Right lobe of liver (tissue), 6 donors: ENCODE results near the gene CCDC148. TPM values are rescaled to one million over a fixed set of nuclear protein-coding genes. Genes with fewer than 3 reads are reported as not detected.

ENCODE experiments used
- ATAC-seq, 4 donors: fragments of 200-7000 bp; cut with Tn5 transposase; one replicate each; pipeline ENCODE4 v1.9.1; 2020; ENCODE audit warnings: mild to moderate bottlenecking in 4 of 4, moderate library complexity in 4 of 4
- DNase-seq, 3 donors: peaks; one replicate each; pipeline ENCODE4 v3.0.0-alpha.2; 2020
- H3K27ac ChIP-seq, 3 donors: fragments of 200-600 bp; one replicate each; pipeline ENCODE4 v1.8.0; 2022
- H3K27me3 ChIP-seq, 2 donors: fragments of 200-600 bp; one replicate each; pipeline ENCODE4 v1.8.0; 2022
- H3K36me3 ChIP-seq, 4 donors: fragments of 200-600 bp; sonication (generic) in 1 of 4; one replicate each; pipeline versions ENCODE4 v1.5.1 to v1.8.0; 2017 to 2022; ENCODE audit warnings: control low read depth in 1 of 4
- H3K4me1 ChIP-seq, 4 donors: fragments of 200-600 bp; sonication (generic) in 1 of 4; one replicate each; pipeline versions ENCODE4 v1.5.1 to v1.8.0; 2017 to 2022; ENCODE audit warnings: control low read depth in 1 of 4
- H3K4me3 ChIP-seq, 3 donors: fragments of 200-600 bp; one replicate each; pipeline ENCODE4 v1.8.0; 2022
- H3K9me3 ChIP-seq, 4 donors: fragments of 200-600 bp; sonication (generic) in 1 of 4; one replicate each; pipeline versions ENCODE4 v1.5.1 to v1.8.0; 2017 to 2022; ENCODE audit warnings: control low read depth in 1 of 4
- CTCF ChIP-seq, 4 donors: fragments of 200-600 bp in 3 of 4; fragments of 450-650 bp in 1 of 4; IDR thresholded peaks; one replicate each; pipeline versions ENCODE4 v1.5.1 to v1.8.0; 2016 to 2022; ENCODE audit warnings: antibody characterized with exemption in 4 of 4, mild to moderate bottlenecking in 2 of 4
- POLR2A ChIP-seq: fragments of 450-650 bp; IDR thresholded peaks from one replicate; pipeline ENCODE4 v1.6.1; 2017; ENCODE audit warnings: antibody characterized with exemption, mild to moderate bottlenecking
- WGBS: methylation state at CpG from one replicate; pipeline ENCODE4 v1.1.6; 2018; ENCODE audit warnings: low coverage, low lambda C conversion rate; ENCODE audit not compliant: insufficient coverage; ENCODE audit errors: missing lambda C conversion rate; 5-methylcytosine and 5-hydroxymethylcytosine counted together
- intact Hi-C, 2 donors: fragments of 100-400 bp; cut with DNase I; formaldehyde crosslinking; loops; one replicate each; pipeline versions ENCODE4 v1.11.2 to v1.14.1; 2022
- total RNA-seq, 6 experiments: library from RNA; depleted of rRNA in 2 of 6; stranded (reverse); fragments of >200 nt in 2 of 6; fragmentation: NEBNext Ultra II Directional in 3 of 6; extraction: Animal tissue kit (Norgen Biotek cat#: 25700) in 3 of 6; gene quantifications; one replicate each; pipeline versions ENCODE4 v1.1.0 to v1.2.4, GENCODE V29; 2016 to 2023
- donor health status: DM: no; HTN: yes; CAD: no.
- donor health status: DM: no; HTN: no; CAD: no.
- donor health status: DM: no; HTN: no; CAD: no.
- donor health status: DM: no; HTN: yes; CAD: no.
- donor health status: DM: no; HTN: yes; CAD: no.

Gene CCDC148
- total RNA-seq, 6 experiments from 2014 or later, result 0.12 to 0.53 (median 0.20) TPM; not detected in 1

DNA sequence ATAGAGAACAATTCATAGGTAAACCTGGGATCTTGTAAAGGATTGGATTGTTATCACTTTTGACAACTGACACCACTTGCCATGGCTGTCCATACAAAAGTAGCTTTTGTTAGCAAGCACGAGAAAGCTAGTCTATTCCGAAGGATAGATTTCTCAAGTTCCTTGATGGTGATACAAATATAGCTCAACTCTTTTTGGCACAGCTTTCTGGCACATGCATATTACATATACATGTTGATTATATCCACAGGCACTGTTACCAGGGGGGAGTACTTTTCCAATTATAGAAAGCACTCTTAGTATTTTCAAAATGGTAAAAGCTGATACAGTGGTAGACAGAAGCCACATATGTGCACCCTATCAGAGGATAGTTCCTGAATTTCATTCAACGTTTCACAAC is 186.0 kb downstream of the CCDC148 start:
- Histone ChIP-seq H3K4me1 (no peaks in the 10 kb centered on the region), H3K4me3 (no peak overlapping the region), H3K27ac (no peak overlapping the region), H3K27me3 (no peaks in the 10 kb centered on the region), H3K36me3 (no peaks in the 10 kb centered on the region), H3K9me3 (no peaks in the 10 kb centered on the region)
- DNase-seq (no peak), ATAC-seq (no peak)
- intact Hi-C loops, result no loop called here
- TF ChIP-seq CTCF (IDR thresholded peaks at IDR 0.05) (no peak), POLR2A (no peak)
- 72% methylated on average over 3 of the region's 3 CpGs for WGBS

DNA sequence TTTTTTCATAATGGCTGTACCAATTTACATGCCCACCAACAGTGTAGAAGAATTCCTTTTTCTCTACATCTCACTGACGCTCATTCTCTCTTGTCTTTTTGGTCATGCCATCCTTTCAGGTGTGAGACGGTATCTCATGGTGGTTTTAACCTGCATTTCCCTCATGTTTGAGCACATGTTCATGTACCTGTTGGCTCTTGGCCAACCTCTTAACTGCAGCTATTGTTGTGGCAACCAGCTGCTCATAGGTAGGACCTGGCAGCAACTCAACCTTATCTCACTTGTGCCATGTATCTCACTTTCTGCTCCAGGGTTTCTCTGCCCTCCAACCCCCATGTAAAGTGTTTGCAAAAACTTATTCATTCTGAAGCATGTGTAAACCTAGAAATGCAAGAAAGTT is 187.4 kb downstream of the CCDC148 start:
- DNase-seq (no peak), ATAC-seq (no peak)
- Histone ChIP-seq H3K27me3 (no peaks in the 10 kb centered on the region), H3K9me3 (no peaks in the 10 kb centered on the region), H3K27ac (no peak overlapping the region), H3K4me3 (no peak overlapping the region), H3K4me1 (no peaks in the 10 kb centered on the region), H3K36me3 (no peaks in the 10 kb centered on the region)
- TF ChIP-seq CTCF (IDR thresholded peaks at IDR 0.05) (no peak), POLR2A (no peak)
- intact Hi-C loops, result no loop called here
- 75% methylated on average over 1 of the region's 2 CpGs for WGBS

DNA sequence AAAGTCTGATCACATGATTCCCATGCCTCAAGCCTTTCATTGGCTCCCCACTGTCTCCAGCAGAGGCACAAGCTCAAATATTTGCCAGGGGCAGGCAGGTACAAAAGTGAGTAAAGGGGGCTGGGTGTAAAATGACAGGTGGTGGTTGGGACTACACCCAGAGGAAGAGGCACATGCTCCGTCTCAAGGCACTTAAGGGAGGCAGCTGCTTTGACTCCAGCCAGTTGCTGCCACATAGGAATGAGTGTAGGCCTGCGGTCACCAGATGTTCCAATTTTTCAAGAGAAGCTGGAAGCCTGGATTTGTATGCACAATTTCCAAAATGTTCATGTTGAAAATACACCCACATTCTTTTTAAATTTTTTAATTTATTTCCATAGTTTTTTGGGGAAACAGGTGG is 190.4 kb downstream of the CCDC148 start:
- no peaks in the 10 kb centered on the region for H3K4me1 ChIP-seq
- H3K9me3 ChIP-seq, result no peaks in the 10 kb centered on the region
- TF ChIP-seq CTCF (IDR thresholded peaks at IDR 0.05) (no peak), POLR2A (no peak)
- H3K27ac ChIP-seq, result no peak overlapping the region
- no peak for DNase-seq
- no peak for ATAC-seq
- H3K4me3 ChIP-seq, result no peak overlapping the region
- no peaks in the 10 kb centered on the region for H3K36me3 ChIP-seq
- intact Hi-C loops, result no loop called here
- H3K27me3 ChIP-seq, result no peaks in the 10 kb centered on the region
- 100% methylated on average over 1 of the region's 2 CpGs for WGBS

DNA sequence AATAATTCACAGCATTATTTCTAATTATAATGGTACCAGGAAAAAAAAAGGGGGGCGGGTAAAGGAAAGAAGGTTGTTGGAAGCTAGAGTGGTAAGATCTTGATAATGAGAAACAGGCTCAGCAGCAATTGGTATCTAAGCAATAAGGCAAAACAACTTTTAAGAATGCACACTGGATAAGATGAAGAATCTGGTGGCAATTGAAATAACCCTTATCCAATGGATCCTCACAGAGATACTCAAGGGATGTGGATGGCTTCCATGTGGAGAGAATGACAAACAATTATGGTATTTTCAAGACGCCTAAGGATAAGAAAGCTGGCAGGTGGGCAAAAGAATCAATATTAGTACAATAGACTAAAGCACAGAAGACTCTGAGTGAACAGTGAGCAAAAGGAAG is 201.3 kb downstream of the CCDC148 start:
- Histone ChIP-seq H3K4me3 (no peak overlapping the region), H3K9me3 (no peaks in the 10 kb centered on the region), H3K36me3 (no peaks in the 10 kb centered on the region), H3K4me1 (no peaks in the 10 kb centered on the region), H3K27me3 (no peaks in the 10 kb centered on the region), H3K27ac (no peak overlapping the region)
- intact Hi-C loops, result no loop called here
- TF ChIP-seq POLR2A, result no peak
- no peak for TF ChIP-seq CTCF (IDR thresholded peaks at IDR 0.05)
- ATAC-seq (no peak), DNase-seq (no peak)
- WGBS, result 75% methylated on average over 2 of the region's 2 CpGs

DNA sequence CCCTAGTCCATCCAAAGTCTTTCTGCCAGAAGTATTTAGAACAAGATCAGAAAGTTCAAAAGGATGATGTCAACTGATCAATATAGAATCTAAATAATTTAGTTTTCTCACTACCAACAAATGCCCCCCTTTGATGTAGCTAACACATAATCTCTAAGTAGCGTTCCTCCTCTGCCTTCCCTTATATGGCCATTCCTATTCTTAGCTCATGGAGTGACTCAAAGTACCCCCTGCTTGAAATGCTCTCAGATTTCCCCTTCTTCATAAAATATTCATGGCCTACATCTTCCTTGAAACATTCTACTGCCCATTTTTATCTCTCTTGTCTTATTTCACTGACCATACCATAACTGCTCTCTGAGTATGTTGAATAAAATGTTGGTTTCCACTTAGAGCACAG is 203.4 kb downstream of the CCDC148 start:
- no peak overlapping the region for H3K4me3 ChIP-seq
- whole genome bisulfite sequencing, result 82% methylated on average over 1 of the region's 1 CpG
- DNase-seq, result no peak
- H3K9me3 ChIP-seq, result no peaks in the 10 kb centered on the region
- H3K27me3 ChIP-seq, result no peaks in the 10 kb centered on the region
- H3K4me1 ChIP-seq, result no peaks in the 10 kb centered on the region
- intact Hi-C loops, result no loop called here
- no peak overlapping the region for H3K27ac ChIP-seq
- H3K36me3 ChIP-seq, result no peaks in the 10 kb centered on the region
- TF ChIP-seq CTCF (IDR thresholded peaks at IDR 0.05) (no peak), POLR2A (no peak)
- ATAC-seq, result no peak
